Islet of Langerhans (tissue), 1 donor: Measurements from ENCODE around the gene VPS13D.

Experiments
- FAIRE-seq: peaks from one replicate; lab custom pipeline; 2011; peaks lifted over from hg19 to GRCh38; lab: Jason Lieb, UNC

VPS13D gene

GRCh38 chr1:12432897-12433296, 203.1 kb downstream of the VPS13D start:
- no peak for FAIRE-seq

DNA sequence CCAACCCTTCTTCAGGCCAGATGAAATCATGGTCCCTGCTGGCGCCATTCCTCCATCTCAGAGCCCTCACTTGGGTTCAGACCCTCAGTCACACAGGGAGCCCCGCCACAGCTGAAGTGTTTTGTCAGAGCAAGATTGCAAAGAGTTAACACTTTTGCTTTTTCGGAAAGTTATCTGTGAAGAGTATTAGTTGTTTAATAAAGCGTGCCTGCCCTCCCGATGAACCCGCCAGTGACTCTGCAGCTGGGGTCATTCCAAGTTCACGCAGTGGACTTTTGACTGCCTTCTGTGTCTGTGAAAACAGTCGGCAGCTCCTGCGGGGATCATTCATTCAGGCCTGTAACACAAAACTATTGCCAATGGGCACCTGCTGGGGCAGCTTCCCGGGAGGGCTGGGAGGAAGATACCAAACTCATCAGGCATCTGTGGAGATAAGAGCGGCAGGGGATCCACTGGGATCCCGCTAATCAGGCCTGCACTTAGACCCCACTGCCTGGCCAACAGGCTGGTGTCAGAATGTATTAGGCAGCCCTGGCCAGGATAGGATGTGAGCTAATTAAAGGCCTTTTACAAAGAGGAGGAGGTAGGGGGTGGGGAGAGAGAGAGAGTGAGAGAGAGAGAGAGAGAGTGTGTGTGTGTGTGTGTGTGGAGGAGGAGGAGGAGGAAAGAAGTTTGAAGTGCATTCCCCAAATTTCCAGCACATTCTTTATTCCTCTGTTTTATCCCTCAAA, 203.7 kb downstream of the VPS13D start:
- no peak for FAIRE-seq

- no peak for FAIRE-seq
These were observed 204.3 kb downstream of the VPS13D start for GRCh38 chr1:12434174-12434573.

- FAIRE-seq = no peak
These were observed 204.9 kb downstream of the VPS13D start for GRCh38 chr1:12434686-12435085.

- no peak for FAIRE-seq
These were observed 206.0 kb downstream of the VPS13D start for GRCh38 chr1:12435639-12436344.

GRCh38 chr1:12436345-12436658, 206.5 kb downstream of the VPS13D start:
- FAIRE-seq = no peak

DNA sequence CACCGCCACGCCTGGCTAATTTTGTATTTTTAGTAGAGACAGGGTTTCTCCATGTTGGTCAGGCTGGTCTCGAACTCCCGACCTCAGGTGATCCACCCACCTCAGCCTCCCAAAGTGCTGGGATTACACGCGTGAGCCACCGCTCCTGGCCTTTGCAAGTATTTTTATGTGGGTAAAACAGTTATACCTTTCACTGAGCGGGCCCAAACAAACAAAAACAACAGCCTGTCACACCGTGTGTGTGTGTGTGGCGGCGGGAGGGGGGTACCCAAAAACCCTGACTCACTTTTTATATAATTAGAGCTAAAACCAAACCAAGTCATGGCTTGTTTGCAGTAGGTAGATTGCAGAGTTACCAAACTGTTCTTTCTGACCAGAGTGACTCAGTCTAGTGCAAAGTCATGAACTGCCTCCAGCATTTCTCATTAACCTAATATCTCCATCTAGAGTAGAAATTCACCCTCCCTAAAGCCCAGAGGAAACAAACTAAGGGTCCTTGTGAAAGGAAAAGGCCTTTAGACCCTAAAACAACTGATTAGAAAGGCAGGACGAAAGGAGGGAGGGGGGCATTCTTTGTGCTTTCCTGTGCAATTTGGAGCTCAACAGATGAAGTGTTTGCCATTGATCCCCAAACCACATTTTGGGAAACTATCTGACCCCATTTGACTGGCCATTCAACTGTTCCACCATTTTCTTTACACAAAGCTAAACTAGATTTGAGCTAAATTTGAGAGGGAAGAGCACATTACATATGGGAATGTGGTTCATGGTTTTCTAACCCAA, 207.2 kb downstream of the VPS13D start:
- no peak for FAIRE-seq

- FAIRE-seq = no peak
These were observed 207.8 kb downstream of the VPS13D start for GRCh38 chr1:12437629-12438028.

- FAIRE-seq = no peak
These were observed 208.6 kb downstream of the VPS13D start for GRCh38 chr1:12438349-12438924.

- FAIRE-seq = no peak
These were observed 209.2 kb downstream of the VPS13D start for GRCh38 chr1:12439073-12439472.

DNA sequence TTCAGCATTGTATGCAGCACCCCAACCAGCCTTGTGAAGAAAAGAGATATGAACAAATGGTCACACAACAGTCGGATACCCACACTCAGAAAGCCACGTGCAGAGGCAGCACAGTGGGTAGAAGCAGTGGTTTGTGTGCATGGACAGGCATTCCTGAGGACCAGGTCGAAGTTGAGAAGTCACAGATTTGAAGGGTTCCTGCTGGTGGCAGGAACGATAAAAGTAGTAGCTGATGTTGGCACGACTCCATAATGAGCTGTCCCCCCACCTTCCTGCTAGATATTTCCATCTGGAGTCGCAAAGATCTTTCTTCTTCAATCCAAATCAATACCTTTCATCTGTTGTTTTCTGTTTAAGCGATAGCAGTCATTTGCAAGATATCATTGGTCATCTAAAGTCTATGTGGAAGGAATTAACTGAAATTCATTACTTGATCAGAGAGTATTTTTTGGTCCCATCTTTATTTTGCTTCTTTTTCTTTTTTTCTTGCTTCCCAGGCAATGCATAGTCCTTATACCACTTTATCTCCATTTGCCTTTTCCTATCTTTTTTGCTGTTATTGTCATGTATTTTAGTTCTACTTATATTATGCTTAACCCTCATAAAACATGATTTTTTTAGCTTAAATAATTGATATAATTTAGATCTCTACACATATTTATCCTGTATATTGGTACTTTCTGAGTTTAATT, 211.7 kb downstream of the VPS13D start:
- no peak for FAIRE-seq

GRCh38 chr1:12442217-12442616, 212.4 kb downstream of the VPS13D start:
- FAIRE-seq = no peak

DNA sequence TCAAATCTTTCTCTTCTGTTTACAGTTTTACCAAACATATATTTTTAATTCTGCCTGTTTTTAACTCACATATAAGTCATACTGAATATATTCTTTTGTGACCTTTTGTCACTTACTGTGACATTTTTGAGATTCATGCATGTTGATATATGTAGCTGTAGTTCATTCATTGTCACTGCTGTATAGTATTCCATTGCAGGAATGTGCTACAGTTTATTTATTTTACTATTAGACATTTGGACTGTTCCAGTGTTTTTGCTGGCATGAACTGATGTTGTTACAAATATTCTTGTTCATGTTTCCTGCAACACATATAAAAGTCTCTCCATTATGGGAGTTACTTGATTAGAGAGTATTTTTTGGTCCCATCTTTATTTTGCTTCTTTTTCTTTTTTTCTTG, 213.3 kb downstream of the VPS13D start:
- no peak for FAIRE-seq

- no peak for FAIRE-seq
These were observed 214.6 kb downstream of the VPS13D start for GRCh38 chr1:12444329-12444841.

DNA sequence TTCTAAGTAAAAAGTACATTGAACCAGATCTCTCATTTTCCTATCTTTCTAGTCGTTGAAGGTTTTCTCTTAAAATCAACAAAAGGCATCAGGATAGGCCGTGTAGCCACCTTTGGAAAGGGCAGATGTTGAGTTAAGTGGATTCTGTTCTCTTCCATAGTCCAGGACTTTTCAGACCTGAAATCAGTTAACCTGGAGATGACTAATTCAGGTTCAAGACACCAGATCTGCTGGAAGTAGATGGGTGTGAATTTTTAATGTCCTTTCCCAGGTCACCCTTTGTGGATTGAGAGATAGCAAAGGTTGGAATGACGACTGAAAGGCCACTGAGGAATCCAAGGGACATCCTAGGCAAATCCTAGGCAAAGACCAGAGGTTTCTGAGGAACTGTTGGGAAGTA, 215.4 kb downstream of the VPS13D start:
- no peak for FAIRE-seq

GRCh38 chr1:12446593-12446992, 216.8 kb downstream of the VPS13D start:
- FAIRE-seq = no peak

GRCh38 chr1:12447307-12447706, 217.5 kb downstream of the VPS13D start:
- no peak for FAIRE-seq

DNA sequence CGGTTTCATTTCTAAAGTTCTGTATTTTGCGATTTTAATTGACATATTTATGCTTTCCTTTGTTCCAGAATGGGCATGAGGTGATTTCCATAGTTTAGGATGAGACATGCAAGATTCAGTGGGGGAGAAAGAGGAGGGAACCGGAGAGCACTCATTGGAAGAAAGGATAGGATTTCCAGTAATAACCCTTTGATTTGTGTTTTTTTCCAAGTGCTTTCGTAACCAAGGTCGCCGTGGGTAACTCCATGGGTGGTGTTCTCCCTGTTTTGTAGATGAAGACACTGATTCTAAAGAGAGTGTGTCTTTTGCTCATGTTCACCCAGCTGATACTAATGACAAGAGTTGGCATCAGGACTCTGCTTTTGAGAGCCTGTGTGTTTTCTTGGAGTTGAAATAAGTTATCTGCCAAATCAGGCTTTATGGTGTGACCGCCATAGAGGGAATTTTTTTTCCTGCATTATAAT, 218.1 kb downstream of the VPS13D start:
- FAIRE-seq = no peak

- no peak for FAIRE-seq
These were observed 218.9 kb downstream of the VPS13D start for GRCh38 chr1:12448746-12449177.

DNA sequence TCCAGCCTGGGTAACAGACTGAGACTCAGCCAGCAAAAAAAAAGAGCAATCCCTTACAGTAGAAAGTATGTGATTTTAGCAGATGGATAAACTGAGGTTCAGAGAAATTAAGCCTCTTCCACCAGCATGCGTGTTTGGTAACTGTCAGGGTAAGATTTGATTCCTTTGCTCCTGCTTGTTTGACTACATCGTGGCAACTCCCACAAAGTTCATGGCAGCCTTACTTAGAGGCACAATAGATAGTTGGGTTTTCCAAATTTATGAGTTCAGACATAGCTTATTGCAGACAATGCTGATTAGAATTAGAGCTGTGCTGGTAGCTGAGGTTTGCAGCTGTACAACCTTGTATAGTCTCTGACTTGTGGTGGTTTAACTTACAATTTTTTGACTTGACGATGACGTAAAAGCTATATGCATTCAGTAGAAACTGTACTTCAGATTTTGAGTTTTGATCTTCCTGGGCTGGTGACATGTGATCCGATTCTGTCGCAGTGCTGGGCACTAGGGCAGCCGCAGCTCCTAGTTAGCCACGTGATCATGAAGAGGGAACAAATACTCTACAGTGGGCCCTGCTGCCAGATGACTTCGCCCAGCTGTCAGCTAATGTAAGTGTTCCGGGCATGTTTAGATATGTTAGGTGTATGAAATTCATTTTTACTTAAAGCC, 220.4 kb downstream of the VPS13D start:
- no peak for FAIRE-seq
